Fibroblast of upper back skin (primary cell): ENCODE data around the gene CYBA.

Experiments used
- DNase-seq: peaks from one replicate; pipeline ENCODE4 v3.0.0-alpha.2; 2013

CYBA gene

GRCh38 chr16:88659160-88659559 is 8.3 kb upstream of the CYBA start:
- no peak for DNase-seq

GRCh38 chr16:88658714-88659113 is 7.9 kb upstream of the CYBA start:
- DNase-seq = no peak

GRCh38 chr16:88657371-88657770 is 6.5 kb upstream of the CYBA start:
- no peak for DNase-seq

GRCh38 chr16:88656291-88656980 is 5.6 kb upstream of the CYBA start:
- no peak for DNase-seq

- no peak for DNase-seq
These were observed 5.0 kb upstream of the CYBA start for GRCh38 chr16:88655733-88656281.

- DNase-seq = no peak
These were observed 4.3 kb upstream of the CYBA start for GRCh38 chr16:88655053-88655732.

GRCh38 chr16:88654363-88655052 is 3.7 kb upstream of the CYBA start:
- no peak for DNase-seq

GRCh38 chr16:88653596-88654362 is 2.9 kb upstream of the CYBA start:
- DNase-seq = no peak

GRCh38 chr16:88653101-88653500 is 2.2 kb upstream of the CYBA start:
- no peak for DNase-seq

- DNase-seq = no peak
These were observed 1.9 kb upstream of the CYBA start for GRCh38 chr16:88652762-88653063.

- no peak for DNase-seq
These were observed 1.3 kb upstream of the CYBA start for GRCh38 chr16:88651989-88652761.

- no peak for DNase-seq
These were observed 579 bp upstream of the CYBA start for GRCh38 chr16:88651276-88651988.

- DNase-seq = peak; percentile 20
These were observed 717 bp downstream of the CYBA start for GRCh38 chr16:88649924-88650748.

GRCh38 chr16:88649195-88649923 is 1.5 kb downstream of the CYBA start:
- DNase-seq = no peak

GRCh38 chr16:88647178-88648070 is 3.4 kb downstream of the CYBA start:
- DNase-seq = no peak

- DNase-seq = no peak
These were observed 4.4 kb downstream of the CYBA start for GRCh38 chr16:88646345-88647034.

- no peak for DNase-seq
These were observed 4.9 kb downstream of the CYBA start for GRCh38 chr16:88645941-88646340.

- DNase-seq = no peak
These were observed 5.4 kb downstream of the CYBA start for GRCh38 chr16:88645455-88645854.

- DNase-seq = no peak
These were observed 7.3 kb downstream of the CYBA start for GRCh38 chr16:88643644-88643932.
